Activated T-cell treated with anti-CD3 and anti-CD28 coated beads, Interleukin-2, amount 50 U/mL, for 72 hours (primary cell): ENCODE results near the gene SPAM1. TPM values are rescaled to one million over a fixed set of nuclear protein-coding genes. Genes with fewer than 3 reads are reported as not detected.

ENCODE experiments used
- ATAC-seq, 2 donors: fragments of 150-1000 bp; cut with Tn5 transposase; replicated peaks in 1 of 2; 2 replicates each; pipeline ENCODE4 v1.10.0; 2021; ENCODE audit warnings: moderate library complexity in 2 of 2, mild to moderate bottlenecking in 1 of 2
- DNase-seq, 2 donors: peaks; one replicate each; pipeline ENCODE4 v3.0.0; 2021 to 2022; ENCODE audit warnings: mixed read lengths in 1 of 2
- H3K27ac Mint-ChIP-seq: one replicate; pipeline ENCODE4 v1.8.0; 2022; ENCODE audit warnings: mild to moderate bottlenecking, moderate library complexity, mixed read lengths
- H3K27me3 Mint-ChIP-seq: one replicate; pipeline ENCODE4 v1.8.0; 2022; ENCODE audit warnings: low read depth, mixed read lengths
- H3K36me3 Mint-ChIP-seq, 2 donors: one replicate each; pipeline ENCODE4 v1.8.0; 2022; ENCODE audit warnings: mixed read lengths in 2 of 2, mild to moderate bottlenecking in 1 of 2; ENCODE audit not compliant: insufficient read depth in 2 of 2
- H3K4me1 Mint-ChIP-seq: one replicate; pipeline ENCODE4 v1.8.0; 2022; ENCODE audit warnings: low read depth, mixed read lengths
- H3K4me3 Mint-ChIP-seq, 2 donors: one replicate each; pipeline ENCODE4 v1.8.0; 2022; ENCODE audit warnings: mild to moderate bottlenecking in 2 of 2, mixed read lengths in 2 of 2, moderate library complexity in 2 of 2
- H3K9me3 Mint-ChIP-seq, 2 donors: one replicate each; pipeline ENCODE4 v1.8.0; 2022; ENCODE audit warnings: mixed read lengths in 2 of 2
- total RNA-seq, 2 donors: library from RNA; stranded (reverse); gene quantifications; one replicate each; pipeline ENCODE4 v1.2.3, GENCODE V29; 2022

SPAM1 gene
- total RNA-seq, 2 donors from 2014 or later = not detected

GRCh38 chr7:123929655-123930054 is 4.6 kb downstream of the SPAM1 start:
- ATAC-seq (no peak), DNase-seq (no peak)
- H3K36me3 Mint-ChIP-seq = no peaks in the 10 kb centered on the region
- H3K27ac Mint-ChIP-seq = no peak overlapping the region
- H3K27me3 Mint-ChIP-seq = peaks cover 19% of the 10 kb centered on the region
- H3K4me3 Mint-ChIP-seq = no peak overlapping the region
- no peaks in the 10 kb centered on the region for H3K4me1 Mint-ChIP-seq
- no peaks in the 10 kb centered on the region for H3K9me3 Mint-ChIP-seq

- DNase-seq = no peak
- H3K27ac Mint-ChIP-seq = no peak overlapping the region
These were observed 10.7 kb downstream of the SPAM1 start for GRCh38 chr7:123935436-123936381.

GRCh38 chr7:123936388-123936787 is 11.3 kb downstream of the SPAM1 start:
- Mint-ChIP-seq H3K36me3 (no peaks in the 10 kb centered on the region), H3K4me1 (no peaks in the 10 kb centered on the region), H3K4me3 (no peak overlapping the region), H3K27ac (no peak overlapping the region), H3K27me3 (peaks cover 7% of the 10 kb centered on the region), H3K9me3 (peaks cover 4 to 5% of the 10 kb centered on the region in 2 donors)
- no peak for ATAC-seq
- DNase-seq = no peak

More at GRCh38 chr7:123935436-123936381, 10.7 kb downstream of the SPAM1 start:
- no peaks in the 10 kb centered on the region for H3K27me3 Mint-ChIP-seq
- H3K9me3 Mint-ChIP-seq = peaks cover 4 to 5% of the 10 kb centered on the region in 2 donors
- ATAC-seq = no peak
- H3K4me1 Mint-ChIP-seq = no peaks in the 10 kb centered on the region
- no peaks in the 10 kb centered on the region for H3K36me3 Mint-ChIP-seq
- no peak overlapping the region for H3K4me3 Mint-ChIP-seq

GRCh38 chr7:123939784-123940183 is 14.7 kb downstream of the SPAM1 start:
- Mint-ChIP-seq H3K4me3 (no peak overlapping the region), H3K4me1 (no peaks in the 10 kb centered on the region), H3K27ac (no peak overlapping the region), H3K27me3 (peaks cover 13% of the 10 kb centered on the region), H3K9me3 (peaks cover 4 to 5% of the 10 kb centered on the region in 2 donors), H3K36me3 (no peaks in the 10 kb centered on the region)
- DNase-seq = no peak
- ATAC-seq = no peak

GRCh38 chr7:123941391-123942180 is 16.5 kb downstream of the SPAM1 start:
- Mint-ChIP-seq H3K4me1 (no peaks in the 10 kb centered on the region), H3K9me3 (peaks cover 0 to 2% of the 10 kb centered on the region in 2 donors), H3K36me3 (no peaks in the 10 kb centered on the region), H3K27ac (no peak overlapping the region), H3K27me3 (peaks cover 13% of the 10 kb centered on the region), H3K4me3 (no peak overlapping the region)
- no peak for ATAC-seq
- no peak for DNase-seq

GRCh38 chr7:123944395-123944794 is 19.4 kb downstream of the SPAM1 start:
- Mint-ChIP-seq H3K27ac (no peak overlapping the region), H3K4me3 (no peak overlapping the region), H3K4me1 (no peaks in the 10 kb centered on the region), H3K27me3 (peaks cover 13% of the 10 kb centered on the region), H3K9me3 (no peaks in the 10 kb centered on the region), H3K36me3 (no peaks in the 10 kb centered on the region)
- no peak for ATAC-seq
- DNase-seq = no peak

GRCh38 chr7:123945938-123946337 is 20.9 kb downstream of the SPAM1 start:
- ATAC-seq (no peak), DNase-seq (no peak)
- no peaks in the 10 kb centered on the region for H3K9me3 Mint-ChIP-seq
- no peaks in the 10 kb centered on the region for H3K36me3 Mint-ChIP-seq
- H3K27me3 Mint-ChIP-seq = peaks cover 11% of the 10 kb centered on the region
- no peak overlapping the region for H3K27ac Mint-ChIP-seq
- H3K4me1 Mint-ChIP-seq = no peaks in the 10 kb centered on the region
- H3K4me3 Mint-ChIP-seq = no peak overlapping the region

GRCh38 chr7:123948136-123948535 is 23.1 kb downstream of the SPAM1 start:
- DNase-seq = no peak
- H3K9me3 Mint-ChIP-seq = no peaks in the 10 kb centered on the region
- H3K27ac Mint-ChIP-seq = no peak overlapping the region
- H3K36me3 Mint-ChIP-seq = no peaks in the 10 kb centered on the region
- ATAC-seq = no peak
- H3K27me3 Mint-ChIP-seq = no peaks in the 10 kb centered on the region
- H3K4me3 Mint-ChIP-seq = no peak overlapping the region
- no peaks in the 10 kb centered on the region for H3K4me1 Mint-ChIP-seq

- no peaks in the 10 kb centered on the region for H3K36me3 Mint-ChIP-seq
These were observed 33.2 kb downstream of the SPAM1 start for GRCh38 chr7:123958186-123958703.

GRCh38 chr7:123961771-123962170 is 36.7 kb downstream of the SPAM1 start:
- H3K9me3 Mint-ChIP-seq = peaks cover 3 to 4% of the 10 kb centered on the region in 2 donors
- H3K27me3 Mint-ChIP-seq = peaks cover 6% of the 10 kb centered on the region
- H3K4me1 Mint-ChIP-seq = no peaks in the 10 kb centered on the region
- no peak overlapping the region for H3K4me3 Mint-ChIP-seq
- no peak overlapping the region for H3K27ac Mint-ChIP-seq
- H3K36me3 Mint-ChIP-seq = no peaks in the 10 kb centered on the region
- DNase-seq (no peak), ATAC-seq (peak in 1 of 2 donors; percentile 56)

More at GRCh38 chr7:123958186-123958703, 33.2 kb downstream of the SPAM1 start:
- Mint-ChIP-seq H3K27me3 (peaks cover 7% of the 10 kb centered on the region), H3K4me3 (no peak overlapping the region), H3K4me1 (no peaks in the 10 kb centered on the region), H3K9me3 (peaks cover 3 to 4% of the 10 kb centered on the region in 2 donors), H3K27ac (no peak overlapping the region)
- ATAC-seq = no peak
- no peak for DNase-seq

- no peaks in the 10 kb centered on the region for H3K4me1 Mint-ChIP-seq
- no peaks in the 10 kb centered on the region for H3K27me3 Mint-ChIP-seq
- ATAC-seq (no peak), DNase-seq (no peak)
- H3K36me3 Mint-ChIP-seq = no peaks in the 10 kb centered on the region
- no peak overlapping the region for H3K27ac Mint-ChIP-seq
- H3K9me3 Mint-ChIP-seq = peaks cover 0 to 2% of the 10 kb centered on the region in 2 donors
- no peak overlapping the region for H3K4me3 Mint-ChIP-seq
These were observed 41.9 kb downstream of the SPAM1 start for GRCh38 chr7:123966936-123967335.

- Mint-ChIP-seq H3K9me3 (peaks cover 0 to 2% of the 10 kb centered on the region in 2 donors), H3K4me1 (no peaks in the 10 kb centered on the region), H3K27ac (no peak overlapping the region), H3K4me3 (no peak overlapping the region), H3K27me3 (peaks cover 5% of the 10 kb centered on the region), H3K36me3 (no peaks in the 10 kb centered on the region)
- no peak for ATAC-seq
- no peak for DNase-seq
These were observed 47.0 kb downstream of the SPAM1 start for GRCh38 chr7:123972045-123972444.

- no peak overlapping the region for H3K4me3 Mint-ChIP-seq
- ATAC-seq (no peak), DNase-seq (no peak)
- H3K27me3 Mint-ChIP-seq = peaks cover 5% of the 10 kb centered on the region
- no peaks in the 10 kb centered on the region for H3K4me1 Mint-ChIP-seq
- no peak overlapping the region for H3K27ac Mint-ChIP-seq
- H3K36me3 Mint-ChIP-seq = no peaks in the 10 kb centered on the region
- H3K9me3 Mint-ChIP-seq = peaks cover 0 to 2% of the 10 kb centered on the region in 2 donors
These were observed 47.8 kb downstream of the SPAM1 start for GRCh38 chr7:123972831-123973230.
